Trophoblast cell (in vitro differentiated cells and primary cell): ENCODE measurements around the gene TEKT2.

Experiments
- DNase-seq, 2 donors: peaks; one replicate each; pipeline ENCODE4 v3.0.0-alpha.2; 2016
- H2AFZ ChIP-seq: 2 replicates; pipeline ENCODE4 v1.6.1; 2013; ENCODE audit warnings: low read length, moderate library complexity, mild to moderate bottlenecking; ENCODE audit not compliant: insufficient read depth, poor library complexity
- H2AK5ac ChIP-seq: 2 replicates; pipeline ENCODE4 v1.6.1; 2013; ENCODE audit warnings: mild to moderate bottlenecking, low read length
- H2BK120ac ChIP-seq: 2 replicates; pipeline ENCODE4 v1.6.1; 2013; ENCODE audit warnings: low read length, mild to moderate bottlenecking, moderate library complexity; ENCODE audit not compliant: insufficient read depth, poor library complexity
- H2BK12ac ChIP-seq: 2 replicates; pipeline ENCODE4 v1.6.1; 2013; ENCODE audit warnings: mild to moderate bottlenecking, low read length, moderate library complexity
- H2BK5ac ChIP-seq: 2 replicates; pipeline ENCODE4 v1.6.1; 2013; ENCODE audit warnings: low read length, low read depth, moderate library complexity, mild to moderate bottlenecking; ENCODE audit not compliant: poor library complexity
- H3K14ac ChIP-seq: 2 replicates; pipeline ENCODE4 v1.6.1; 2013; ENCODE audit warnings: mild to moderate bottlenecking, low read length
- H3K18ac ChIP-seq: 2 replicates; pipeline ENCODE4 v1.6.1; 2013; ENCODE audit warnings: mild to moderate bottlenecking, low read length
- H3K23ac ChIP-seq: 2 replicates; pipeline ENCODE4 v1.6.1; 2013; ENCODE audit warnings: low read length
- H3K27ac ChIP-seq: 2 replicates; pipeline ENCODE4 v1.5.1; 2013; ENCODE audit warnings: low read depth, mild to moderate bottlenecking, inconsistent platforms, low read length, moderate library complexity
- H3K27me3 ChIP-seq: 2 replicates; pipeline ENCODE4 v1.6.1; 2013; ENCODE audit warnings: inconsistent platforms, mild to moderate bottlenecking, low read length, moderate library complexity; ENCODE audit not compliant: insufficient read depth
- H3K36me3 ChIP-seq, 2 experiments: 1 replicate in 1 of 2; 2 replicates in 1 of 2; pipeline ENCODE4 v1.6.1; 2013; ENCODE audit warnings: low read length in 2 of 2, mild to moderate bottlenecking in 2 of 2, moderate library complexity in 1 of 2; ENCODE audit not compliant: insufficient read depth in 2 of 2, control insufficient read depth in 1 of 2
- H3K4ac ChIP-seq: 2 replicates; pipeline ENCODE4 v1.6.1; 2013; ENCODE audit warnings: low read depth, mild to moderate bottlenecking, low read length, moderate library complexity
- H3K4me1 ChIP-seq, 2 experiments: 1 replicate in 1 of 2; 2 replicates in 1 of 2; pipeline ENCODE4 v1.6.1; 2013; ENCODE audit warnings: low read length in 2 of 2, mild to moderate bottlenecking in 2 of 2, moderate library complexity in 1 of 2; ENCODE audit not compliant: insufficient read depth in 2 of 2, control insufficient read depth in 1 of 2
- H3K4me2 ChIP-seq: 2 replicates; pipeline ENCODE4 v1.6.1; 2013; ENCODE audit warnings: inconsistent platforms, mild to moderate bottlenecking, low read length, moderate library complexity
- H3K4me3 ChIP-seq: 2 replicates; pipeline ENCODE4 v1.5.1; 2013; ENCODE audit warnings: mild to moderate bottlenecking, low read depth, low read length, inconsistent platforms
- H3K79me1 ChIP-seq: one replicate; pipeline ENCODE4 v1.6.1; 2013; ENCODE audit warnings: low read length
- H3K79me2 ChIP-seq: 2 replicates; pipeline ENCODE4 v1.6.1; 2013; ENCODE audit warnings: low read length, mild to moderate bottlenecking; ENCODE audit not compliant: control insufficient read depth, insufficient read depth, poor library complexity
- H3K9ac ChIP-seq: 2 replicates; pipeline ENCODE4 v1.6.1; 2013; ENCODE audit warnings: mild to moderate bottlenecking, low read length
- H3K9me3 ChIP-seq: 2 replicates; pipeline ENCODE4 v1.6.1; 2013; ENCODE audit warnings: low read depth, mild to moderate bottlenecking, control low read depth, inconsistent platforms, low read length; ENCODE audit not compliant: insufficient read depth
- H4K12ac ChIP-seq: 2 replicates; pipeline ENCODE4 v1.6.1; 2013; ENCODE audit warnings: low read depth, mild to moderate bottlenecking, low read length, moderate library complexity
- H4K8ac ChIP-seq: 2 replicates; pipeline ENCODE4 v1.6.1; 2013; ENCODE audit warnings: low read depth, mild to moderate bottlenecking, low read length, moderate library complexity
- H4K91ac ChIP-seq: one replicate; pipeline ENCODE4 v1.6.1; 2013; ENCODE audit warnings: low read depth, mild to moderate bottlenecking, low read length, moderate library complexity
- WGBS: extraction: QIAGEN DNeasy Blood & Tissue Kit; methylation state at CpG from one replicate; pipeline ENCODE4 v1.1.7; 2013; ENCODE audit warnings: missing lambda C conversion rate; ENCODE audit not compliant: insufficient read length, insufficient coverage; ENCODE audit errors: extremely low coverage; 5-methylcytosine and 5-hydroxymethylcytosine counted together

TEKT2 gene

GRCh38 chr1:36091698-36092097 is 7.8 kb downstream of the TEKT2 start:
- Histone ChIP-seq H3K4me1 (peaks cover 4 to 9% of the 10 kb centered on the region in 2 experiments), H2AFZ (no peak overlapping the region), H3K14ac (no peak overlapping the region), H3K36me3 (peaks cover 43 to 45% of the 10 kb centered on the region in 2 experiments), H3K18ac (no peak overlapping the region), H3K23ac (no peak overlapping the region), H2BK120ac (no peak overlapping the region), H3K27me3 (no peaks in the 10 kb centered on the region), H2AK5ac (no peak overlapping the region), H3K4ac (no peak overlapping the region), H3K79me2 (peaks cover 8% of the 10 kb centered on the region), H4K91ac (no peak overlapping the region), H3K4me3 (no peak overlapping the region), H3K79me1 (peaks cover 4% of the 10 kb centered on the region), H3K27ac (no peak overlapping the region), H2BK12ac (no peak overlapping the region), H3K9ac (no peak overlapping the region), H4K12ac (no peak overlapping the region), H2BK5ac (no peak overlapping the region), H3K9me3 (no peaks in the 10 kb centered on the region), H3K4me2 (no peak overlapping the region), H4K8ac (no peak overlapping the region)
- DNase-seq: no peak
- no CpG with 5 or more reads among the region's 13 CpGs for WGBS

GRCh38 chr1:36092166-36092797 is 8.4 kb downstream of the TEKT2 start:
- H4K12ac ChIP-seq: no peak overlapping the region
- H3K9ac ChIP-seq: no peak overlapping the region
- no peak overlapping the region for H3K18ac ChIP-seq
- no peaks in the 10 kb centered on the region for H3K27me3 ChIP-seq
- H3K36me3 ChIP-seq: peaks cover 43 to 45% of the 10 kb centered on the region in 2 experiments
- no peak overlapping the region for H3K4me2 ChIP-seq
- no peaks in the 10 kb centered on the region for H3K9me3 ChIP-seq
- H3K4ac ChIP-seq: no peak overlapping the region
- no peak overlapping the region for H3K27ac ChIP-seq
- no peak overlapping the region for H2AFZ ChIP-seq
- no peak overlapping the region for H2BK120ac ChIP-seq
- H2BK12ac ChIP-seq: no peak overlapping the region
- H4K8ac ChIP-seq: no peak overlapping the region
- H2BK5ac ChIP-seq: no peak overlapping the region
- H3K23ac ChIP-seq: no peak overlapping the region
- H4K91ac ChIP-seq: no peak overlapping the region
- no peak overlapping the region for H3K4me3 ChIP-seq
- H3K79me1 ChIP-seq: peaks cover 4% of the 10 kb centered on the region
- peaks cover 4 to 9% of the 10 kb centered on the region in 2 experiments for H3K4me1 ChIP-seq
- H2AK5ac ChIP-seq: no peak overlapping the region
- peaks cover 8% of the 10 kb centered on the region for H3K79me2 ChIP-seq
- no peak for DNase-seq
- WGBS: no CpG with 5 or more reads among the region's 17 CpGs
- no peak overlapping the region for H3K14ac ChIP-seq

- H3K4me3 ChIP-seq: no peak overlapping the region
Observed at GRCh38 chr1:36092798-36093185, 8.9 kb downstream of the TEKT2 start.

GRCh38 chr1:36093226-36093625 is 9.3 kb downstream of the TEKT2 start:
- Histone ChIP-seq H3K9ac (no peak overlapping the region), H3K4me3 (no peak overlapping the region), H3K36me3 (peaks cover 43 to 45% of the 10 kb centered on the region in 2 experiments), H4K8ac (no peak overlapping the region), H2BK5ac (no peak overlapping the region), H3K14ac (no peak overlapping the region), H4K12ac (no peak overlapping the region), H2BK120ac (no peak overlapping the region), H3K4ac (no peak overlapping the region), H3K4me1 (peaks cover 4 to 8% of the 10 kb centered on the region in 2 experiments), H3K9me3 (no peaks in the 10 kb centered on the region), H3K27ac (no peak overlapping the region), H2AFZ (no peak overlapping the region), H3K18ac (no peak overlapping the region), H3K23ac (no peak overlapping the region), H2AK5ac (no peak overlapping the region), H3K79me2 (peaks cover 8% of the 10 kb centered on the region), H3K27me3 (no peaks in the 10 kb centered on the region), H2BK12ac (no peak overlapping the region), H3K79me1 (peaks cover 4% of the 10 kb centered on the region), H3K4me2 (no peak overlapping the region), H4K91ac (no peak overlapping the region)
- DNase-seq: no peak
- no CpG with 5 or more reads among the region's 7 CpGs for WGBS

More at GRCh38 chr1:36092798-36093185, 8.9 kb downstream of the TEKT2 start:
- Histone ChIP-seq H3K36me3 (peaks cover 43 to 45% of the 10 kb centered on the region in 2 experiments), H3K79me1 (peaks cover 4% of the 10 kb centered on the region), H3K79me2 (peaks cover 8% of the 10 kb centered on the region), H4K91ac (no peak overlapping the region), H3K27ac (no peak overlapping the region), H4K12ac (no peak overlapping the region), H3K4ac (no peak overlapping the region), H2BK120ac (no peak overlapping the region), H2AFZ (no peak overlapping the region), H3K23ac (no peak overlapping the region), H3K9me3 (no peaks in the 10 kb centered on the region), H3K18ac (no peak overlapping the region), H3K4me1 (peaks cover 4 to 9% of the 10 kb centered on the region in 2 experiments), H2BK5ac (no peak overlapping the region), H3K4me2 (no peak overlapping the region), H3K27me3 (no peaks in the 10 kb centered on the region), H4K8ac (no peak overlapping the region), H2BK12ac (no peak overlapping the region), H3K9ac (no peak overlapping the region), H3K14ac (no peak overlapping the region), H2AK5ac (no peak overlapping the region)
- WGBS: no CpG with 5 or more reads among the region's 9 CpGs
- no peak for DNase-seq
